PC-9 (cell line): ENCODE data around the gene SNAI3.

Source experiments
- CTCF ChIP-seq: fragments of 200-600 bp; sonication (generic); conservative IDR thresholded peaks from 2 replicates; pipeline ENCODE4 v1.6.1; 2017; ENCODE audit warnings: mixed run types, antibody characterized with exemption, mild to moderate bottlenecking, moderate library complexity
- EZH2 ChIP-seq: fragments of 200-600 bp; sonication (generic); IDR thresholded peaks from 2 replicates; pipeline ENCODE4 v1.8.0; 2017; ENCODE audit warnings: antibody characterized with exemption, low read depth

DNA sequence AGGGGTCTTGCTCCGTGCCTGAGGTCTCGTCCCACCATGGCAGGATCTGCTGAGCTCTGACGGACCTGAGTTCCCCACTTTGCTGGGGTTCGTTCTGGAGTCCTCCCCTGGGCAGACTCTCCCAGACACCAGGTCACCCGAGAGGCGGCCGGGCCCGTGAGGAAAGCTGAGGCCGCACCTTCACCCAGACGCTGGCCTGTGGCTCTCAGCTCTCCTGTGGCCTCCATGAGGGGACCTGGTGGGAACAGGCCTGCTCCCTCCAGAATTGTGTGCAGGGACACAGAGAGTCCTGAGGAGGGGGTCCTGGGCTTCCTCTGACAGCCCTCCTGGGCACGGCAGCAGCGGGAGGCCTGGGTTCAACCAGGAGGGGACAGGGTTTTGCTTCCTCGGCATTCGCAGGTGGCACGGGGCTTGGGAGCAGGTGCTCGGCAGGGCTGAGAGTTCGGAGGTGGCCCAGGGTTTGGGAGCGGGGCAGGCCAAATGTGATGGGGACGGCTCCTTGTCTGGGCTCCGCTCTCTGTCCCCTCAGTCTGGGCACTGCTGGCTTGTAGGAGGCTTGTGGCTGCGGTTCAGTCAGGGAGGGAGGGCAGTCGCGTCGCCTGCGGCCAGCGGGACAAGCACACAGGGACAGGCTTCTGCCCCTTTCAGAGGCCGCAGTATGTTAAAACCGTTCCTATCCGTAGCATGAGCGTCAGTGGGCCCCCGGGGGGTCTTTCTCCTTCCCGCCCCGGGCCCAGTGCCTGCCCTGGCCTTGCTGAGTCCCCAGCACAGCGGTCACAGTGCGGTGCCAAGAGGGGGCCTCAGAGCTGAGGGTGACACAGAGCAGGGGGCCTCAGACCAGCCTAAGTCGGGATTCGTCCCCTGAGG, 8.1 kb upstream of the SNAI3 start:
- TF ChIP-seq CTCF, result no peak
- TF ChIP-seq EZH2, result no peak
